Measurements from ENCODE around the gene BFAR.

DNA sequence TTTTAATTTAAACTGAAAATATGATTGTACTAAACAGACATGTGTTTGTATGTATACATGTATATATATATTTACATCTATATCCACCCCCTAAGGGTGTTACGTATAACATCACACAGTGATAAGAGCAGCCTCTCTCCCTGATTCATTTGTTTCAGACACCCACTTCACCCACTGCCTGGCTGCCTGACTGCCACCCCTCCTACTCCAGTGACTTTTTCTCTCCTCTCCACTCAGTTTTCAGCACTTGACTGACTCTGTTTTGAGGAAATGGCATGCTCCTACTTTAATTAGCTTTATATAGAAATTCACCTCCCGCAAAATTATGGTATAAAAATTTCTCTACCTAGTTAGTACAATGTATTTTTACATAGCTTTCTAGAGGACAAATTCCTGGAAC lies 20.0 kb downstream of the BFAR start:
- no peak for TF ChIP-seq TAF1 (IDR thresholded peaks at IDR 0.05; ENCODE audit: borderline replicate concordance, low read depth, low read length)
- TF ChIP-seq, protein P1, sequence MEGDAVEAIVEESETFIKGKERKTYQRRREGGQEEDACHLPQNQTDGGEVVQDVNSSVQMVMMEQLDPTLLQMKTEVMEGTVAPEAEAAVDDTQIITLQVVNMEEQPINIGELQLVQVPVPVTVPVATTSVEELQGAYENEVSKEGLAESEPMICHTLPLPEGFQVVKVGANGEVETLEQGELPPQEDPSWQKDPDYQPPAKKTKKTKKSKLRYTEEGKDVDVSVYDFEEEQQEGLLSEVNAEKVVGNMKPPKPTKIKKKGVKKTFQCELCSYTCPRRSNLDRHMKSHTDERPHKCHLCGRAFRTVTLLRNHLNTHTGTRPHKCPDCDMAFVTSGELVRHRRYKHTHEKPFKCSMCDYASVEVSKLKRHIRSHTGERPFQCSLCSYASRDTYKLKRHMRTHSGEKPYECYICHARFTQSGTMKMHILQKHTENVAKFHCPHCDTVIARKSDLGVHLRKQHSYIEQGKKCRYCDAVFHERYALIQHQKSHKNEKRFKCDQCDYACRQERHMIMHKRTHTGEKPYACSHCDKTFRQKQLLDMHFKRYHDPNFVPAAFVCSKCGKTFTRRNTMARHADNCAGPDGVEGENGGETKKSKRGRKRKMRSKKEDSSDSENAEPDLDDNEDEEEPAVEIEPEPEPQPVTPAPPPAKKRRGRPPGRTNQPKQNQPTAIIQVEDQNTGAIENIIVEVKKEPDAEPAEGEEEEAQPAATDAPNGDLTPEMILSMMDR (IDR thresholded peaks at IDR 0.05): no peak
- no peak for TF ChIP-seq RFX5 (IDR thresholded peaks at IDR 0.05; ENCODE audit: low read length)
- TF ChIP-seq, protein P2, sequence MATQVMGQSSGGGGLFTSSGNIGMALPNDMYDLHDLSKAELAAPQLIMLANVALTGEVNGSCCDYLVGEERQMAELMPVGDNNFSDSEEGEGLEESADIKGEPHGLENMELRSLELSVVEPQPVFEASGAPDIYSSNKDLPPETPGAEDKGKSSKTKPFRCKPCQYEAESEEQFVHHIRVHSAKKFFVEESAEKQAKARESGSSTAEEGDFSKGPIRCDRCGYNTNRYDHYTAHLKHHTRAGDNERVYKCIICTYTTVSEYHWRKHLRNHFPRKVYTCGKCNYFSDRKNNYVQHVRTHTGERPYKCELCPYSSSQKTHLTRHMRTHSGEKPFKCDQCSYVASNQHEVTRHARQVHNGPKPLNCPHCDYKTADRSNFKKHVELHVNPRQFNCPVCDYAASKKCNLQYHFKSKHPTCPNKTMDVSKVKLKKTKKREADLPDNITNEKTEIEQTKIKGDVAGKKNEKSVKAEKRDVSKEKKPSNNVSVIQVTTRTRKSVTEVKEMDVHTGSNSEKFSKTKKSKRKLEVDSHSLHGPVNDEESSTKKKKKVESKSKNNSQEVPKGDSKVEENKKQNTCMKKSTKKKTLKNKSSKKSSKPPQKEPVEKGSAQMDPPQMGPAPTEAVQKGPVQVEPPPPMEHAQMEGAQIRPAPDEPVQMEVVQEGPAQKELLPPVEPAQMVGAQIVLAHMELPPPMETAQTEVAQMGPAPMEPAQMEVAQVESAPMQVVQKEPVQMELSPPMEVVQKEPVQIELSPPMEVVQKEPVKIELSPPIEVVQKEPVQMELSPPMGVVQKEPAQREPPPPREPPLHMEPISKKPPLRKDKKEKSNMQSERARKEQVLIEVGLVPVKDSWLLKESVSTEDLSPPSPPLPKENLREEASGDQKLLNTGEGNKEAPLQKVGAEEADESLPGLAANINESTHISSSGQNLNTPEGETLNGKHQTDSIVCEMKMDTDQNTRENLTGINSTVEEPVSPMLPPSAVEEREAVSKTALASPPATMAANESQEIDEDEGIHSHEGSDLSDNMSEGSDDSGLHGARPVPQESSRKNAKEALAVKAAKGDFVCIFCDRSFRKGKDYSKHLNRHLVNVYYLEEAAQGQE (IDR thresholded peaks at IDR 0.05; ENCODE audit: low read depth, low read length): no peak
- TF ChIP-seq YY1 (IDR thresholded peaks at IDR 0.05; ENCODE audit: low read depth): no peak
- no peak for TF ChIP-seq NRF1 (IDR thresholded peaks at IDR 0.05; ENCODE audit: low read depth, low read length)
- TF ChIP-seq RCOR1 (IDR thresholded peaks at IDR 0.05; ENCODE audit: low read length): no peak
- no peak for TF ChIP-seq EP300 (IDR thresholded peaks at IDR 0.05; ENCODE audit: borderline replicate concordance in 1 of 2, low read depth in 1 of 2, low read length in 1 of 2)
- TF ChIP-seq NFIC (IDR thresholded peaks at IDR 0.05; ENCODE audit: borderline replicate concordance): no peak
- TF ChIP-seq RXRA (IDR thresholded peaks at IDR 0.05; ENCODE audit: borderline replicate concordance, low read depth): no peak
- TF ChIP-seq SMC3 (IDR thresholded peaks at IDR 0.05; ENCODE audit: low read depth, low read length): no peak
- TF ChIP-seq, protein P3, sequence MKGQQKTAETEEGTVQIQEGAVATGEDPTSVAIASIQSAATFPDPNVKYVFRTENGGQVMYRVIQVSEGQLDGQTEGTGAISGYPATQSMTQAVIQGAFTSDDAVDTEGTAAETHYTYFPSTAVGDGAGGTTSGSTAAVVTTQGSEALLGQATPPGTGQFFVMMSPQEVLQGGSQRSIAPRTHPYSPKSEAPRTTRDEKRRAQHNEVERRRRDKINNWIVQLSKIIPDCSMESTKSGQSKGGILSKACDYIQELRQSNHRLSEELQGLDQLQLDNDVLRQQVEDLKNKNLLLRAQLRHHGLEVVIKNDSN (IDR thresholded peaks at IDR 0.05; ENCODE audit: borderline replicate concordance, low read depth): no peak
- TF ChIP-seq EZH2phosphoT487 (IDR thresholded peaks at IDR 0.05; ENCODE audit: borderline replicate concordance, low read depth): no peak
